Activated B cell treated with CpG ODN at 0.5 μM for 24 hours (primary cell): ENCODE measurements around the gene ASMTL. TPM values are rescaled to one million over a fixed set of nuclear protein-coding genes. Genes with fewer than 3 reads are reported as not detected.

Source experiments
- ATAC-seq: fragments of 200-7000 bp; cut with Tn5 transposase; one replicate; pipeline ENCODE4 v1.10.0; 2021; ENCODE audit warnings: low read depth, mild to moderate bottlenecking, moderate library complexity
- CTCF ChIA-PET: fragments of 350-600 bp; sonication (Branson Sonifier 250); formaldehyde crosslinking; loops from one replicate; lab custom pipeline; 2021; ENCODE audit warnings: antibody characterized with exemption; lab: Charles Lee
- POLR2A ChIA-PET: fragments of 350-600 bp; sonication (Branson Sonifier 250); formaldehyde crosslinking; loops from one replicate; lab custom pipeline; 2021; ENCODE audit warnings: antibody characterized with exemption; lab: Charles Lee
- DNase-seq: peaks from one replicate; pipeline ENCODE4 v3.0.0; 2022
- H3K27ac Mint-ChIP-seq: one replicate; pipeline ENCODE4 v1.8.0; 2020; ENCODE audit warnings: mixed read lengths
- H3K27me3 Mint-ChIP-seq: one replicate; pipeline ENCODE4 v1.8.0; 2021; ENCODE audit warnings: mixed read lengths
- H3K36me3 Mint-ChIP-seq: one replicate; pipeline ENCODE4 v1.8.0; 2021; ENCODE audit warnings: low read depth, mixed read lengths
- H3K4me1 Mint-ChIP-seq: one replicate; pipeline ENCODE4 v1.8.0; 2021; ENCODE audit warnings: mixed read lengths
- H3K4me3 Mint-ChIP-seq: one replicate; pipeline ENCODE4 v1.8.0; 2020; ENCODE audit warnings: mild to moderate bottlenecking, mixed read lengths
- H3K9me3 Mint-ChIP-seq: one replicate; pipeline ENCODE4 v1.8.0; 2020; ENCODE audit warnings: mixed read lengths
- intact Hi-C: fragments of 100-400 bp; cut with micrococcal nuclease; formaldehyde crosslinking; loops from one replicate; pipeline ENCODE4 v1.15.1; 2024
- total RNA-seq: library from RNA; stranded (reverse); gene quantifications from 2 replicates; pipeline ENCODE4 v1.2.3, GENCODE V29; 2022
- TF ChIP-seq, protein P1 (sequence below): fragments of 200-600 bp; IDR thresholded peaks from one replicate; pipeline ENCODE4 v1.8.0; 2022; ENCODE audit warnings: antibody characterized with exemption, mild to moderate bottlenecking

Gene ASMTL
- total RNA-seq, 1 donor from 2014 or later = 52.1 TPM

GRCh38 chrX:1466232-1466661 is 13.5 kb upstream of the ASMTL start:
- H3K4me3 Mint-ChIP-seq = peak overlapping the region; percentile 48
- no peak for ATAC-seq
- H3K27me3 Mint-ChIP-seq = no peaks in the 10 kb centered on the region
- intact Hi-C loops = loop anchor here (5.0 kb wide), 1 partner anchor 1056 kb away; no protein-coding TSS in a partner anchor
- no peaks in the 10 kb centered on the region for H3K9me3 Mint-ChIP-seq
- peak; percentile 16 for DNase-seq
- TF ChIP-seq, protein P1, sequence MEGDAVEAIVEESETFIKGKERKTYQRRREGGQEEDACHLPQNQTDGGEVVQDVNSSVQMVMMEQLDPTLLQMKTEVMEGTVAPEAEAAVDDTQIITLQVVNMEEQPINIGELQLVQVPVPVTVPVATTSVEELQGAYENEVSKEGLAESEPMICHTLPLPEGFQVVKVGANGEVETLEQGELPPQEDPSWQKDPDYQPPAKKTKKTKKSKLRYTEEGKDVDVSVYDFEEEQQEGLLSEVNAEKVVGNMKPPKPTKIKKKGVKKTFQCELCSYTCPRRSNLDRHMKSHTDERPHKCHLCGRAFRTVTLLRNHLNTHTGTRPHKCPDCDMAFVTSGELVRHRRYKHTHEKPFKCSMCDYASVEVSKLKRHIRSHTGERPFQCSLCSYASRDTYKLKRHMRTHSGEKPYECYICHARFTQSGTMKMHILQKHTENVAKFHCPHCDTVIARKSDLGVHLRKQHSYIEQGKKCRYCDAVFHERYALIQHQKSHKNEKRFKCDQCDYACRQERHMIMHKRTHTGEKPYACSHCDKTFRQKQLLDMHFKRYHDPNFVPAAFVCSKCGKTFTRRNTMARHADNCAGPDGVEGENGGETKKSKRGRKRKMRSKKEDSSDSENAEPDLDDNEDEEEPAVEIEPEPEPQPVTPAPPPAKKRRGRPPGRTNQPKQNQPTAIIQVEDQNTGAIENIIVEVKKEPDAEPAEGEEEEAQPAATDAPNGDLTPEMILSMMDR = no peak
- CTCF ChIA-PET = no interaction called here
- peaks cover 62% of the 10 kb centered on the region for H3K36me3 Mint-ChIP-seq
- POLR2A ChIA-PET = no interaction called here
- H3K4me1 Mint-ChIP-seq = peaks cover 89% of the 10 kb centered on the region
- H3K27ac Mint-ChIP-seq = no peak overlapping the region

DNA sequence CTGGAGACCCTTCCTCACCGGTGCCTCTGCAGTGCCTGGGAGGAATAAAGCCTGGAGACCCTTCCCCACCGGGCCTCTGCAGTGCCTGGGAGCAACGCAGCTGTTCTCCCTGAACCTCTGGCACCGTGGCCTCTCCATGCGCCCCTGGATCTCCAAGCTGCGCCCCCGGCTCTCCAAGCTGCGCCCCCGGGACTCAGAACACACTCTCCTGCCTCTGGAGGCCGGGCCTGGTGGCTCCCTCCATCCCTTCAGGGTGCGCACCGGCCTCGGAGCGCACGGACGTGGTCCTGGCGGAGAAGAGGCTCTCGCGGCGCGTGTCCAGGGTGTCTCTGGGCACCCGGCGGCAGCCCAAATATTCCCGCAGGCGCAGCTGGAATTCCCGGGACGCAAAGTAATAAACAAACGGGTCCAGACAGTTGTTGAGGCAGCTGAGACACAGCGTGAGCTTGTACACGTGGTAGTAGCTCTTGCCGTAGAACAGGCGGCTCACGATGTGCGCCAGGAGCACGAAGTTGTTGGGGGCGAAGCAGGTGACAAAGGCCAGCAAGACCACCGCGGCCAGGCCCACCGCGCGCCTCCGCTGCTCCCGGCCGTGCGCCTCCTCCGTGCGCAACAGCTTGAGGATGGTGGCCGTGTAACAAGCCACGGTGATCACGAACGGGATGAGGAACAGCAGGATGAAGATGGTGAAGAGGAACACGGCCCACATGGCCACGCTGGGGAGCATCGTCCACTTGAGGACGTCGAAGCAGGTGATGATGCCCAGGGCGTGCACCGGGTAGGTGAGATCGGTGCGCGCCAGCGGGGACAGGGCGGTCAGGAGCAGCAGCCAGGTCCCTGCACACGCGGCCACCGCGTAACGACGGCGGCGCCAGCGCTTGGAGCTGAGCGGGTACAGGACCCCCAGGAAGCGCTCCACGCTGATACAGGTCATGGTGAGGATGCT is 12.8 kb upstream of the ASMTL start:
- intact Hi-C loops = loop anchor here (5.0 kb wide), 1 partner anchor 1057 kb away; no protein-coding TSS in a partner anchor
- Mint-ChIP-seq H3K9me3 (no peaks in the 10 kb centered on the region), H3K4me1 (peaks cover 87% of the 10 kb centered on the region), H3K27ac (no peak overlapping the region), H3K36me3 (peaks cover 62% of the 10 kb centered on the region), H3K4me3 (no peak overlapping the region), H3K27me3 (no peaks in the 10 kb centered on the region)
- ChIA-PET POLR2A (no interaction called here), CTCF (no interaction called here)
- TF ChIP-seq, protein P1 = no peak
- DNase-seq = peak; percentile 14
- no peak for ATAC-seq

DNA sequence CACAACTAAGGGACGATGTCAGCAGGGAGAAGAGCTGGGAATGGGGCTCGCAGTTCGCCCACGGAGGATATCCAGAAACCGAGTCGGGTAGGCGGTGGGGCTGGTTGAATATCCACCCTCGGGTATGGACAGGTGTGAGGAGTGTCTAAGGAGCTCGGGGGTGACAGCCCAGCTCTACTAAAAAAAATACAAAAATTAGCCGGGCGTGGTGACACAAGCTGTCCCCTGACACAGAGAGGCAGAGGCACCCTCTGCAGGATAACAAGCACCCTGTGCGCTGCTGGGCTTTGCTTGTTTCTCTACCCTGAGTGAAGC is 12.2 kb upstream of the ASMTL start:
- POLR2A ChIA-PET = no interaction called here
- no peak overlapping the region for H3K4me3 Mint-ChIP-seq
- TF ChIP-seq, protein P1 = no peak
- DNase-seq (no peak), ATAC-seq (no peak)
- peak overlapping the region; percentile 41 for H3K27ac Mint-ChIP-seq
- H3K36me3 Mint-ChIP-seq = peaks cover 59% of the 10 kb centered on the region
- intact Hi-C loops = loop anchor here (5.0 kb wide), 1 partner anchor 1057 kb away; no protein-coding TSS in a partner anchor
- peaks cover 81% of the 10 kb centered on the region for H3K4me1 Mint-ChIP-seq
- H3K9me3 Mint-ChIP-seq = no peaks in the 10 kb centered on the region
- no peaks in the 10 kb centered on the region for H3K27me3 Mint-ChIP-seq
- CTCF ChIA-PET = no interaction called here

DNA sequence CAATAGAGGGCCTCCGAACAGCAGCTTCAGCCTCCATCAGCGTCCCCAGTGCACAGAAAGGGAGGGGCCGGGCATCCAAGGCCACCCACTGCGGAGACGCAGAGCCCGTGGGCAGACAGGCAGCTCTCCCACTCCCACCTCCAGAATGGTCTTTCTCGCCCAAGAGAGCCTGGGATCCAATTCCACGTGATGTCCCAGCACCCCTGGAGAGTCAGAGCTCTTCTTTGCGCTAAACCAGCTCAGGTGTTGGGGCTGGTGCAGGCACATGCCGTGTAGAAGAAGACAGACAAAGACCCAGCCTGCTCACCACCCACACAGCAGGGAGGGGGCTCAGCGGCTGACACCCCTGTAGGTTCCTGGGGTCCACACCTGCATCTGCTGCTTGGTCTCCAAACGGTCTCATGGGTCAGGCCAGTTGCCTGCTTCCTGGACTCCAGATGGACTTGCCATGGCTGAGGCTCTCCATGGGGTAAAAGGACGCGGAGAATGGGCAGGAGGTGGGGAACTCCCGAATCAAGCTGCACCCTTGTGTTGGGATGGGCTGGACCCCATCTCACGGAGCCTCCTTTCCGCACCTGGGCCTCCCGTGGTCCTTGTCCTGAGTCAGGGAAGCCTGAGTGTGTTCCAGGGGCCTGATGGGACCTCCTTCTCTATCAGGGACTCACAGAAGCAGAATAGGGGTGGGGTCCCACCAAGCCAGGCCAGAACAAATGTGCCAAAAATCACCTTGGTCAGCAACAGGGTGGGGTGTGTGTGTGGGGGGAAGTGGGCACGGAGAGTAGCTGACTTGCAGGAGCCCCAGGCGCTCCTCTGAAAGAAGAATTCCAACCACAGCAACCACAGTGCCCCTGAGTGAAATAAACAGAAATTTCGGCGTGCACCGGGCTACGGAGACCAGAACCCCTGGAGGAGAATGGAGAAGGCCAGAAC is 11.6 kb upstream of the ASMTL start:
- peak; percentile 14 for DNase-seq
- Mint-ChIP-seq H3K9me3 (no peaks in the 10 kb centered on the region), H3K4me3 (peak overlapping the region; percentile 11), H3K4me1 (peaks cover 75% of the 10 kb centered on the region), H3K36me3 (peaks cover 57% of the 10 kb centered on the region), H3K27me3 (no peaks in the 10 kb centered on the region), H3K27ac (peak overlapping the region; percentile 41)
- no peak for ATAC-seq
- TF ChIP-seq, protein P1 = no peak
- intact Hi-C loops = no loop called here
- CTCF ChIA-PET = no interaction called here
- POLR2A ChIA-PET = no interaction called here
